HG02852 (cell line): ENCODE measurements around the gene PARM1.

Experiments used
- ATAC-seq: cut with Tn5 transposase; IDR thresholded peaks from one replicate; pipeline ENCODE4 v1.9.1; 2021; ENCODE audit warnings: mild to moderate bottlenecking, moderate library complexity; ENCODE audit not compliant: unreplicated experiment

Gene PARM1

GRCh38 chr4:75028196-75028854 is 95.4 kb downstream of the PARM1 start:
- no peak for ATAC-seq

GRCh38 chr4:75030028-75030427 is 97.1 kb downstream of the PARM1 start:
- no peak for ATAC-seq

- ATAC-seq: no peak
These were observed 97.8 kb downstream of the PARM1 start for GRCh38 chr4:75030649-75031235.

- no peak for ATAC-seq
These were observed 98.9 kb downstream of the PARM1 start for GRCh38 chr4:75031775-75032174.

- no peak for ATAC-seq
These were observed 101.6 kb downstream of the PARM1 start for GRCh38 chr4:75034523-75034922.

GRCh38 chr4:75035321-75035720 is 102.4 kb downstream of the PARM1 start:
- no peak for ATAC-seq

- no peak for ATAC-seq
These were observed 103.3 kb downstream of the PARM1 start for GRCh38 chr4:75036046-75036830.

- no peak for ATAC-seq
These were observed 104.3 kb downstream of the PARM1 start for GRCh38 chr4:75037252-75037651.

- no peak for ATAC-seq
These were observed 105.5 kb downstream of the PARM1 start for GRCh38 chr4:75038376-75038775.

- no peak for ATAC-seq
These were observed 107.8 kb downstream of the PARM1 start for GRCh38 chr4:75040703-75041102.

- no peak for ATAC-seq
These were observed 109.8 kb downstream of the PARM1 start for GRCh38 chr4:75042601-75043208.

- no peak for ATAC-seq
These were observed 113.3 kb downstream of the PARM1 start for GRCh38 chr4:75046226-75046625.

- no peak for ATAC-seq
These were observed 113.7 kb downstream of the PARM1 start for GRCh38 chr4:75046641-75047040.

GRCh38 chr4:75048208-75048879 is 115.4 kb downstream of the PARM1 start:
- no peak for ATAC-seq

- no peak for ATAC-seq
These were observed 118.5 kb downstream of the PARM1 start for GRCh38 chr4:75051431-75051830.

- ATAC-seq: no peak
These were observed 120.4 kb downstream of the PARM1 start for GRCh38 chr4:75053352-75053751.

- ATAC-seq: no peak
These were observed 121.2 kb downstream of the PARM1 start for GRCh38 chr4:75054078-75054477.

- ATAC-seq: no peak
These were observed 123.4 kb downstream of the PARM1 start for GRCh38 chr4:75056277-75056676.

- ATAC-seq: no peak
These were observed 124.5 kb downstream of the PARM1 start for GRCh38 chr4:75057369-75057768.

- ATAC-seq: no peak
These were observed 125.6 kb downstream of the PARM1 start for GRCh38 chr4:75058486-75058885.

- ATAC-seq: no peak
These were observed 130.5 kb downstream of the PARM1 start for GRCh38 chr4:75063433-75063832.
